HG02870 (cell line): ENCODE data around the gene ALG9.

ENCODE experiments used
- ATAC-seq: cut with Tn5 transposase; IDR thresholded peaks from one replicate; pipeline ENCODE4 v1.9.1; 2021; ENCODE audit warnings: mild to moderate bottlenecking, moderate library complexity; ENCODE audit not compliant: unreplicated experiment

The ALG9 gene

GRCh38 chr11:111836721-111837120 is 34.7 kb downstream of the ALG9 start:
- peak; percentile 73 for ATAC-seq

- ATAC-seq, result no peak
These were observed 35.2 kb downstream of the ALG9 start for GRCh38 chr11:111836162-111836561.

- ATAC-seq, result no peak
These were observed 35.7 kb downstream of the ALG9 start for GRCh38 chr11:111835665-111836064.

- no peak for ATAC-seq
These were observed 36.8 kb downstream of the ALG9 start for GRCh38 chr11:111834432-111835163.

- no peak for ATAC-seq
These were observed 37.9 kb downstream of the ALG9 start for GRCh38 chr11:111833524-111833923.

- ATAC-seq, result peak; percentile 72
These were observed 42.0 kb downstream of the ALG9 start for GRCh38 chr11:111829185-111829968.

- ATAC-seq, result no peak
These were observed 44.9 kb downstream of the ALG9 start for GRCh38 chr11:111826322-111826950.

GRCh38 chr11:111823629-111824028 is 47.8 kb downstream of the ALG9 start:
- ATAC-seq, result no peak

GRCh38 chr11:111823131-111823530 is 48.2 kb downstream of the ALG9 start:
- ATAC-seq, result no peak

GRCh38 chr11:111819829-111820237 is 51.5 kb downstream of the ALG9 start:
- ATAC-seq, result no peak

- ATAC-seq, result no peak
These were observed 52.1 kb downstream of the ALG9 start for GRCh38 chr11:111819161-111819828.

- no peak for ATAC-seq
These were observed 55.9 kb downstream of the ALG9 start for GRCh38 chr11:111815489-111815888.

- no peak for ATAC-seq
These were observed 56.6 kb downstream of the ALG9 start for GRCh38 chr11:111814557-111815320.

GRCh38 chr11:111814106-111814505 is 57.3 kb downstream of the ALG9 start:
- ATAC-seq, result no peak

- no peak for ATAC-seq
These were observed 59.2 kb downstream of the ALG9 start for GRCh38 chr11:111812211-111812610.

- no peak for ATAC-seq
These were observed 59.9 kb downstream of the ALG9 start for GRCh38 chr11:111811445-111811844.

GRCh38 chr11:111808834-111809233 is 62.5 kb downstream of the ALG9 start:
- ATAC-seq, result no peak

- ATAC-seq, result no peak
These were observed 63.3 kb downstream of the ALG9 start for GRCh38 chr11:111808063-111808588.

GRCh38 chr11:111807076-111807475 is 64.3 kb downstream of the ALG9 start:
- no peak for ATAC-seq

GRCh38 chr11:111801135-111801534 is 70.2 kb downstream of the ALG9 start:
- ATAC-seq, result no peak
